GM12801 (cell line): Measurements from ENCODE around the gene GABARAPL1.

ENCODE experiments used
- TF ChIP-seq, protein P1 (sequence below): IDR thresholded peaks from one replicate; pipeline ENCODE4 v1.5.1; 2011; ENCODE audit warnings: control low read depth; ENCODE audit not compliant: insufficient read length; ENCODE audit errors: extremely low read depth

GABARAPL1 gene

DNA sequence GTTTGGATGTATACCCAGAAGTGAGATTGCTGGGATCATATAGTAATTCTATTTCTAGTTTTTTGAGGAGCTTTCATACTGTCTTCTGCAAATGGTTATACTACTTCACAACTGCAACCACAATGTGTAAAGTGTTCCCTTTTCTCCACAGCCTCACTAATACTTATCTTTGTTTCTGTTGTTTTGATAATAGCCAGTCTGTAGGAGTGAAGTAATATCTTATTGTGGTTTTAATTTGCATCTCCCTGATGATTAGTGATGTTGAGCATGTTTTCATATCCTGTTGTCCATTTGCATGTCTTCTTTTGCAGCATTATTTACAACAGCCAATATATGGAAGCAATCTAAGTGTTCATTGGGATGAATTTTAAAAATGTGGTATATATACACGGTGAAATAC, 29.9 kb downstream of the GABARAPL1 start:
- TF ChIP-seq, protein P1, sequence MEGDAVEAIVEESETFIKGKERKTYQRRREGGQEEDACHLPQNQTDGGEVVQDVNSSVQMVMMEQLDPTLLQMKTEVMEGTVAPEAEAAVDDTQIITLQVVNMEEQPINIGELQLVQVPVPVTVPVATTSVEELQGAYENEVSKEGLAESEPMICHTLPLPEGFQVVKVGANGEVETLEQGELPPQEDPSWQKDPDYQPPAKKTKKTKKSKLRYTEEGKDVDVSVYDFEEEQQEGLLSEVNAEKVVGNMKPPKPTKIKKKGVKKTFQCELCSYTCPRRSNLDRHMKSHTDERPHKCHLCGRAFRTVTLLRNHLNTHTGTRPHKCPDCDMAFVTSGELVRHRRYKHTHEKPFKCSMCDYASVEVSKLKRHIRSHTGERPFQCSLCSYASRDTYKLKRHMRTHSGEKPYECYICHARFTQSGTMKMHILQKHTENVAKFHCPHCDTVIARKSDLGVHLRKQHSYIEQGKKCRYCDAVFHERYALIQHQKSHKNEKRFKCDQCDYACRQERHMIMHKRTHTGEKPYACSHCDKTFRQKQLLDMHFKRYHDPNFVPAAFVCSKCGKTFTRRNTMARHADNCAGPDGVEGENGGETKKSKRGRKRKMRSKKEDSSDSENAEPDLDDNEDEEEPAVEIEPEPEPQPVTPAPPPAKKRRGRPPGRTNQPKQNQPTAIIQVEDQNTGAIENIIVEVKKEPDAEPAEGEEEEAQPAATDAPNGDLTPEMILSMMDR, result no peak

DNA sequence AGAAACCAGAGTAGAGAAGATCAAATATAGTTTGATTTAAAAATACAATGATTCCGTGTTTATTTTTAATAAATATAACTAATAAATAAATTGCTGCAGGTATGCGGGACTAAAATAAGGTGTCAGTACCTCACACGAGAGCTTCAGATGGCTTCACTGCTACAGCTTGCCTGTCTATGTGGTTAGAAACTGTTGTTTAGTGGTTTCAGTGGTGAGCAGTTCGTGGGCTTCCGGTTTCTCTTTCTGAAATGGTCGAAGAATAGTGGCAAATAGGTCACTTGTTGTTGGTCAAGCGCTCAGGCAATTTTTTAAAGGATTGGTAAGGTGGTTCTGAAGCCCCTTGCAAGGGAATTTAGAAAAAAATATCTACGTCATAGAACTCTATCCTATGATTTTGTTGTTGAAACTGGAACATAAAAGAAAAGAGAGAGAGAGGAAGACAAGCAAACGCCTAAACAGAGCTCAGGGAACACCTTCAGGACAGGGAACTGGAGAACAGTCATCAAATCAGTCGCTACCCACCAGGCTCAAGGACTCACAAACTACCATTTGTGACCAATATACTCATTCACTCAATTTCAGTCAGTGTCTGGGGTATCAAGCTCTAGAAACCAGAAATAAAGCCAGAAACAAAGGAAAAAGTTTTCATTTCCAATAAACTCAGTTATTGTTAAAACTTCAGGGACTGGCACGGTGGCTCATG, 31.3 kb downstream of the GABARAPL1 start:
- TF ChIP-seq, protein P1, result no peak

DNA sequence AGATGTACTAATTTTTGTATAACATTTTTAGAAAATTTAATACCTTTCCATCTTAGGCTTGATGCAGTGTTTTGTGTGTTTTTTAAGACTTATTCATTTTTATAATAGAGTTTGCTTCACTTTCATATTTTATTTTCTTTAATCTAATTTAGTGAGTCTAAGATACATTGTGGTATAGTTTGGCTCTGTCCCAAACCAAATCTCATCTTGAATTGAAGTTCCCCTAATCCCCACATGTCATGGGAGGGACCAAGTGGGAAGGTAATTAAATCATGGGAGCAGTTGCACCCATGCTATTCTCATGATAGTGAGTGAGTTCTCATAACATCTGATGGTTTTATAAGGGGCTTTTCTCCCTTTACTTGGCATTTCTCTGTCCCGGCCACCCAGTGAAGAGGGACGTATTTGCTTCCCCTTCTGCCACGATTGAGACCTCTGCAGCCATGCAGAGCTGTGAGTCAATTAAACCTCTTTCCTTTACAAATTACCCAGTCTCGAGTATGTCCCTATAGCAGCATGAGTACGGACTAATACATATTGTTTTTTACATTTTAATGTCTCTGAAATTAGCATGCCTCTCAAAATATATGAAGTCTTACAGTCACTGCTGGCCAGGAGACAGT, 34.9 kb downstream of the GABARAPL1 start:
- TF ChIP-seq, protein P1, result no peak

DNA sequence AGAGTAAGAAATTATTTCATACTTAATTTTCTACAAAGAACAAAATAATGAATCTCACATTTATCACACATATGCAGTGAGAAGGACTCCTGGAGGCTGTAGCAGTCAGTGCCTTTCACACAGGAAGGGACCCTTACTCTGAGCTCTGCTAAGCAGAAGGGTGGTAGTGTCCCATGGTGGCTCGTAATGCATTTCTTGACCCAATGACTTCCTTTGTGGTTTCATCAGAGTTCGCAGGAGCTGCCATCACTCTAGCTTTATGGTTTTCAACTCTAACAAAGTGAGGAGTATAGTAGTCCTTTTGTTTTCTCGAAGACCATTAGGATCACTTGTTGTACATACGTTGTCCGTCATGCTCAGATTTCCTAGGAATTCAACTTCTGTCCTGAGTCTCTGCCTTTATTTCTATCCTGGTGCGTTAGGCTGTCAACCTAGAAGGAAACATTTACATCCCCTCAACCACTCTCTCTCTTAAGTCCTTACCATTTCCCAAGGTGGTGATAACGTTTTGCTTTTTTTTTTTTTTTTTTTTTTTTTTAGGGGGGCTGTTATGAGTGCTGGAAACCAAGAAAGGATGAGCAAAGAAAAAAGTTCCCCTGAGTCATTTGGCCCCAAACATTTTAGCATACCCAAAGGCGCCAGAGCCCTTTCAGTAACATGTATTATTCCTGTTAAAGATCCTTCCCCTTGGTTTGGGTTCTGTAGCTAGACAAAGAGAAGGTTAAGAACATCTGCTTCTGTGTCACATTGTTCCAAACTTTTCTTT, 37.2 kb downstream of the GABARAPL1 start:
- TF ChIP-seq, protein P1, result no peak

DNA sequence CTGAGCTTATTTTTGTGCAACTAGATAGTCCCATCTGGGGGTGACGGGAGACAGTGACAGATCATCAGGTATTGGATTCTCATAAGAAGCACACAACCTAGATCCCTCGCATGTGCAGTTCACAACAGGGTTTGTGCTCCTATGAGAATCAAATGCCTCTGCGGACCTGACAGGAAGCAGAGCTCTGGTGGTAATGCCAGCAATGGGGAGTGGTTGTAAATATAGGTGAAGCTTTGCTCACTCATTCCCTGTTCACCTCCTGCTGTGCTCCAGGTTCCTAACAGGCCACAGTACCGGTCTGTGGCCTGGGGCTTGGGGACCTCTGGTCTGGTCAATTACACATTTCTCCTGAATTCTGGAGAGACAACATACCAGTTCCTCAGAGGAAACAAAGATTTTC, 39.0 kb downstream of the GABARAPL1 start:
- TF ChIP-seq, protein P1, result no peak

DNA sequence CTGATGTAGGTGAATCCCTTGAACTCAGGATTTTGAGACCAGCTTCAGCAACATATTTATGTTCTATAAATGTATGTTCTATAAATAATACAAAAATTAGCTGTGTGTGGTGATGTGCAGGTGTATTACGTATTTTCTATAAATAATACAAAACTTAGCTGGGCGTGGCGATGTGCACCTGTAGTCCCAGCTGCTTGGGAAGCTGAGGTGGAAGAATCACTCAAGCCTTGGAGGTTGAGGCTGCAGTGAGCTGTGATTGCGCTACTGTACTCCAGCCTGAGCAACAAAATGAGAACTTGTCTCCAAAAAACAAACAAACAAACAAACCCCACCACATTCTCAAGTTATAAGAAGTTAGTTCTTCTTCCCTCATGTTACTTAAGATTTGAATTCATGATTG, 39.5 kb downstream of the GABARAPL1 start:
- TF ChIP-seq, protein P1, result no peak

DNA sequence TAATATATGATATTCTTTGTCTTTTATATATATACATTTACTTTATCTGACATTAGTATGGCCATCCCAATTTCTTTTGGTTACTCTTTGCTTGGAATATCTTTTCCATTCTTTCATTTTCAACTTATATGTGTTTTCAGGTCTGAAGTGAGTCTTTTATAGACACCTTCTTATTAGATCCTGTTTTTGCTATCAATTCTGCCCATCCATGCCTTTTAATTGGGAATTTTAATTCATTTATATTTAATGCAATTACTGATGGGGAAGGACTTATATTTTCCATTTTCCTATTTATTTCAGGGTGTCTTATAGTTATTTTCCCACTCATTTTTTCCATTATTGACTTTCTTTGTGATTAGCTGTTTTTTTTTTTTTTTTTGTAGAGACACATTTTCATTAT, 43.4 kb downstream of the GABARAPL1 start:
- TF ChIP-seq, protein P1, result no peak
